BLaER1 treated with 17β-estradiol and CSF1 and Interleukin-3, amounts not matched to agents 10 nM and 100 nM (cell line): ENCODE results near the gene USP17L28.
"Not testable (repeated sequence)": the region's sequence is repeated elsewhere in the genome, so short reads cannot be mapped to it uniquely, and the experiment has no call there.

Experiments
- H3K27ac ChIP-seq, 11 experiments: shearing (Covaris generic); formaldehyde crosslinking; 2 replicates each; pipeline ENCODE4 v1.8.1; 2022
- H3K27me3 ChIP-seq, 11 experiments: shearing (Covaris generic); formaldehyde crosslinking; 2 replicates each; pipeline ENCODE4 v1.8.1; 2022
- H3K36me3 ChIP-seq, 11 experiments: shearing (Covaris generic); formaldehyde crosslinking; 2 replicates each; pipeline ENCODE4 v1.8.1; 2022
- H3K4me1 ChIP-seq, 10 experiments: shearing (Covaris generic); formaldehyde crosslinking; 2 replicates each; pipeline ENCODE4 v1.8.1; 2022
- H3K4me2 ChIP-seq, 11 experiments: shearing (Covaris generic); formaldehyde crosslinking; 2 replicates each; pipeline ENCODE4 v1.8.1; 2022
- H3K4me3 ChIP-seq, 10 experiments: shearing (Covaris generic); formaldehyde crosslinking; 2 replicates each; pipeline ENCODE4 v1.8.1; 2022
- H3K9ac ChIP-seq, 11 experiments: shearing (Covaris generic); formaldehyde crosslinking; 2 replicates each; pipeline ENCODE4 v1.8.1; 2022
- H3K9me3 ChIP-seq, 11 experiments: shearing (Covaris generic); formaldehyde crosslinking; replicated peaks in 1 of 11; 2 replicates each; pipeline ENCODE4 v1.8.1; 2022
- H4K20me1 ChIP-seq, 11 experiments: shearing (Covaris generic); formaldehyde crosslinking; 2 replicates each; pipeline ENCODE4 v1.8.1; 2022

USP17L28 gene, protein sequence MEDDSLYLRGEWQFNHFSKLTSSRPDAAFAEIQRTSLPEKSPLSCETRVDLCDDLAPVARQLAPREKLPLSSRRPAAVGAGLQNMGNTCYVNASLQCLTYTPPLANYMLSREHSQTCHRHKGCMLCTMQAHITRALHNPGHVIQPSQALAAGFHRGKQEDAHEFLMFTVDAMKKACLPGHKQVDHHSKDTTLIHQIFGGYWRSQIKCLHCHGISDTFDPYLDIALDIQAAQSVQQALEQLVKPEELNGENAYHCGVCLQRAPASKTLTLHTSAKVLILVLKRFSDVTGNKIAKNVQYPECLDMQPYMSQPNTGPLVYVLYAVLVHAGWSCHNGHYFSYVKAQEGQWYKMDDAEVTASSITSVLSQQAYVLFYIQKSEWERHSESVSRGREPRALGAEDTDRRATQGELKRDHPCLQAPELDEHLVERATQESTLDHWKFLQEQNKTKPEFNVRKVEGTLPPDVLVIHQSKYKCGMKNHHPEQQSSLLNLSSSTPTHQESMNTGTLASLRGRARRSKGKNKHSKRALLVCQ

GRCh38 chr4:9348593-9348992 is at the start of gene USP17L28:
TSS of gene USP17L28 (plus strand) at chr4:9348893. CDS start at chr4:9348893, 0 bp downstream.
- not testable (repeated sequence) for H3K4me1 ChIP-seq, H3K9me3 ChIP-seq, H4K20me1 ChIP-seq, H3K4me2 ChIP-seq, H3K27me3 ChIP-seq, H3K4me3 ChIP-seq, H3K9ac ChIP-seq, H3K36me3 ChIP-seq, H3K27ac ChIP-seq

GRCh38 chr4:9324191-9324590 is 24.5 kb upstream of the USP17L28 start:
- H3K9me3 ChIP-seq, H4K20me1 ChIP-seq, H3K27me3 ChIP-seq, H3K9ac ChIP-seq, H3K36me3 ChIP-seq, H3K4me3 ChIP-seq, H3K4me2 ChIP-seq, H3K4me1 ChIP-seq, H3K27ac ChIP-seq: not testable (repeated sequence)

- not testable (repeated sequence) for H4K20me1 ChIP-seq, H3K27me3 ChIP-seq, H3K36me3 ChIP-seq, H3K4me2 ChIP-seq, H3K9ac ChIP-seq, H3K27ac ChIP-seq, H3K4me1 ChIP-seq, H3K9me3 ChIP-seq, H3K4me3 ChIP-seq
Measured at GRCh38 chr4:9324865-9325264, 23.8 kb upstream of the USP17L28 start, which contains the start of gene USP17L24. TSS of gene USP17L24 (plus strand) at chr4:9325165. CDS start at chr4:9325165, 0 bp downstream.

DNA sequence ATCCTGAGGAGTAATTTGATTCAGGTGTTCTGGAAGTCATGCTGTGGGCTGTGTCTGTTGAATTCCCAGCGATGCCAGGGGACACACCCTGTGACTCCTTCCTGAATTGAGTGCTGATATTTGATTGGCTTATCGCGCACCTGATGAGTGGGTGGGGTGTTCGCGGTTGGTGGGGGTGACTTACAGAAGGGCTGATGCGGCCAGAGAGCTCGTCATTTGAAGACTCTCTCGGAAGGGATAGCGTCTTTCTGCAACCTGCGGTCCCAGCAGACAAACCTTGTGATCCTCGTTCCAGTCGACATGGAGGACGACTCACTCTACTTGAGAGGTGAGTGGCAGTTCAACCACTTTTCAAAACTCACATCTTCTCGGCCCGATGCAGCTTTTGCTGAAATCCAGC is 19.1 kb upstream of the USP17L28 start, which contains the start of gene USP17L25:
Gene USP17L25, plus strand, starts transcription at position 301 of the 400 bp plus-strand sequence. Its CDS starts 0 bp downstream, at position 301.
- not testable (repeated sequence) for H4K20me1 ChIP-seq, H3K36me3 ChIP-seq, H3K4me2 ChIP-seq, H3K27me3 ChIP-seq, H3K4me3 ChIP-seq, H3K9me3 ChIP-seq, H3K4me1 ChIP-seq, H3K9ac ChIP-seq, H3K27ac ChIP-seq

GRCh38 chr4:9334358-9334757 is 14.3 kb upstream of the USP17L28 start, which contains the start of gene USP17L26:
TSS of gene USP17L26 (plus strand) at chr4:9334658. CDS start at chr4:9334658, 0 bp downstream.
- not testable (repeated sequence) for H3K4me2 ChIP-seq, H3K27me3 ChIP-seq, H4K20me1 ChIP-seq, H3K4me1 ChIP-seq, H3K27ac ChIP-seq, H3K9me3 ChIP-seq, H3K9ac ChIP-seq, H3K36me3 ChIP-seq, H3K4me3 ChIP-seq

GRCh38 chr4:9339103-9339502 is 9.6 kb upstream of the USP17L28 start, which contains the start of gene USP17L5:
TSS of gene USP17L5 (plus strand) at chr4:9339403. CDS start at chr4:9339403, 0 bp downstream.
- not testable (repeated sequence) for H3K4me3 ChIP-seq, H3K9me3 ChIP-seq, H3K4me2 ChIP-seq, H3K9ac ChIP-seq, H3K27me3 ChIP-seq, H3K27ac ChIP-seq, H3K4me1 ChIP-seq, H3K36me3 ChIP-seq, H4K20me1 ChIP-seq

- H4K20me1 ChIP-seq = not testable (repeated sequence)
Measured at GRCh38 chr4:9343848-9344247, 4.8 kb upstream of the USP17L28 start, which contains the start of gene USP17L27. TSS of gene USP17L27 (plus strand) at chr4:9344148. CDS start at chr4:9344148, 0 bp downstream.

DNA sequence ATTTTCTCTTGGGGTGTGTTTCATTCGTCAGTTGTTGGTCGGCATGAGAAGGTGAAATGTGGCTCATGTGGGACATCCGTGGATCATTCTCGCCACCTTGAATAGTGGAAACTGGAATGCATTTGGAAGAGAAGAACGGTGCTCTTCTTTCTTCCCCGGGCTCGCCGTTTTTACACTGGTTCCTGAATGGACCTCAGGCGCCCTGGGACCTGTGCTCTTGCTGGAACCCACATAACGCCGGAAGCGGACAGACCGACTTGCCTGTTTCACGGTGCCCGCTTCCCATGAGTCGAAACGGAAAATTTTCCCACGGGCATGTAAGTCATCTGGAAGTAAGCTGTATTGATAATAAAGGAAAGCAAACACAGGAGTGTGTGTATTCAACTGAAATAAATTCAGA is 2.2 kb downstream of the USP17L28 start:
- H3K36me3 ChIP-seq, H3K4me2 ChIP-seq, H3K27me3 ChIP-seq, H4K20me1 ChIP-seq, H3K9me3 ChIP-seq, H3K4me3 ChIP-seq, H3K27ac ChIP-seq, H3K4me1 ChIP-seq, H3K9ac ChIP-seq: not testable (repeated sequence)

More at GRCh38 chr4:9343848-9344247, 4.8 kb upstream of the USP17L28 start, which contains the start of gene USP17L27:
- not testable (repeated sequence) for H3K9me3 ChIP-seq, H3K4me3 ChIP-seq, H3K27ac ChIP-seq, H3K27me3 ChIP-seq, H3K9ac ChIP-seq, H3K36me3 ChIP-seq, H3K4me2 ChIP-seq, H3K4me1 ChIP-seq

GRCh38 chr4:9353338-9353737 is 4.6 kb downstream of the USP17L28 start, which contains the start of gene USP17L29:
TSS of gene USP17L29 (plus strand) at chr4:9353638. CDS start at chr4:9353638, 0 bp downstream.
- not testable (repeated sequence) for H3K4me1 ChIP-seq, H3K27ac ChIP-seq, H3K4me2 ChIP-seq, H3K4me3 ChIP-seq, H3K9me3 ChIP-seq, H3K27me3 ChIP-seq, H3K9ac ChIP-seq, H4K20me1 ChIP-seq, H3K36me3 ChIP-seq

- H4K20me1 ChIP-seq, H3K4me2 ChIP-seq, H3K9me3 ChIP-seq, H3K4me1 ChIP-seq, H3K9ac ChIP-seq, H3K36me3 ChIP-seq, H3K27me3 ChIP-seq, H3K27ac ChIP-seq, H3K4me3 ChIP-seq: not testable (repeated sequence)
Measured at GRCh38 chr4:9362829-9363228, 14.1 kb downstream of the USP17L28 start, which contains the start of gene USP17L30. TSS of gene USP17L30 (plus strand) at chr4:9363129. CDS start at chr4:9363129, 0 bp downstream.

DNA sequence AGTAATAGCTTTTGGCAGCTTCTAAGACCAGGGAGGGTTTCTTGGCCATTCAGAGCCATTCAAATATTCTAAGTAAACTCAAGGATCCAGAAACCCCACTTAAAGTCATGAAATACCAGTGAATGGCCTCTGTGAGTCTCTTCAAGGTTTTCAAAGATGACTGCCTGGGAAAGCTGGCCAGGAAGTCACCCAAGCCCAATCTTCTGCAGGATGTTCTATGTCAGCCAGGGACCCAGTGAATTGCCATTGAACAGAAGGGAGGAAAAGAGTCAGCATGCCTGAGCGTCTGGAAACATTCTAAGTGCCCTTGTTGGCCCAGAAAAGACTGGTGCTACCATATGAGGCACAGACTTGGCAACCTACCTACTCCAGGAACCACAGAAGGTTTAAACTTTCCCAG is 31.2 kb downstream of the USP17L28 start:
- not testable (repeated sequence) for H4K20me1 ChIP-seq, H3K27ac ChIP-seq, H3K9ac ChIP-seq, H3K4me2 ChIP-seq, H3K27me3 ChIP-seq, H3K4me1 ChIP-seq, H3K4me3 ChIP-seq, H3K9me3 ChIP-seq, H3K36me3 ChIP-seq

DNA sequence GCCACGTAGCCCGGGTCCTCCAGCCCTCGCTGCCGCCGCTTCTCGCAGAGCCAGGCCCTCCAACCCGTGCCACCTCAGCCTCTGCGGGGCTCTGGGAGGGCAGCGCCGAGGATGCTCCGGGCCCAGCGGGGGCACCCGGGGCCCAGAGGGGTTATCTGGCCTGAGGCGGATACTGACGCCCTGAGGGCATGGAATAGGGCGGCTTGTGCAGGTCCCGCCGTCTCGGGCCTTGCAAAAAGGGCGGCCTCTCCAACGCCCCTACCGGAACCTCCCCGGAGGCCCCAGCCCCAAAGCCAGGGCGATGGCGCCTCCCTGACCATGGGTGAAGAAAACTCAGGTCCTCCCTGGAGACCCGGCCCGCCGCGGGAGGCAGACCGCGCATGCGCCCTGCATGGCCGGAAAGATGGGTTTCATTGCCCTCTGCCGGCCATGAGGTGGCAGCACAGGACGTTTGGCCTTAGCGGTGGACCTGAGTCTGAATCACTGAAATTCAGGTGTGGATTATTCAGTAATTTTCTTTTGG is 32.4 kb downstream of the USP17L28 start:
- H3K4me2 ChIP-seq, H3K27me3 ChIP-seq, H3K9me3 ChIP-seq, H3K4me3 ChIP-seq, H3K4me1 ChIP-seq, H3K27ac ChIP-seq, H3K9ac ChIP-seq, H3K36me3 ChIP-seq, H4K20me1 ChIP-seq: not testable (repeated sequence)
